ENCODE data around the gene TNFRSF1B.

GRCh38 chr1:12203216-12204007 is 36.6 kb downstream of the TNFRSF1B start:
- TF ChIP-seq, protein P1, sequence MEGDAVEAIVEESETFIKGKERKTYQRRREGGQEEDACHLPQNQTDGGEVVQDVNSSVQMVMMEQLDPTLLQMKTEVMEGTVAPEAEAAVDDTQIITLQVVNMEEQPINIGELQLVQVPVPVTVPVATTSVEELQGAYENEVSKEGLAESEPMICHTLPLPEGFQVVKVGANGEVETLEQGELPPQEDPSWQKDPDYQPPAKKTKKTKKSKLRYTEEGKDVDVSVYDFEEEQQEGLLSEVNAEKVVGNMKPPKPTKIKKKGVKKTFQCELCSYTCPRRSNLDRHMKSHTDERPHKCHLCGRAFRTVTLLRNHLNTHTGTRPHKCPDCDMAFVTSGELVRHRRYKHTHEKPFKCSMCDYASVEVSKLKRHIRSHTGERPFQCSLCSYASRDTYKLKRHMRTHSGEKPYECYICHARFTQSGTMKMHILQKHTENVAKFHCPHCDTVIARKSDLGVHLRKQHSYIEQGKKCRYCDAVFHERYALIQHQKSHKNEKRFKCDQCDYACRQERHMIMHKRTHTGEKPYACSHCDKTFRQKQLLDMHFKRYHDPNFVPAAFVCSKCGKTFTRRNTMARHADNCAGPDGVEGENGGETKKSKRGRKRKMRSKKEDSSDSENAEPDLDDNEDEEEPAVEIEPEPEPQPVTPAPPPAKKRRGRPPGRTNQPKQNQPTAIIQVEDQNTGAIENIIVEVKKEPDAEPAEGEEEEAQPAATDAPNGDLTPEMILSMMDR (IDR thresholded peaks at IDR 0.05): no peak
- TF ChIP-seq POLR2A (IDR thresholded peaks at IDR 0.05): no peak

Measured in uterus (tissue), 2 donors.